GM12878 (cell line): ENCODE results near the gene UXS1. TPM values are rescaled to one million over a fixed set of nuclear protein-coding genes. Genes with fewer than 3 reads are reported as not detected.

Experiments
- ATAC-seq: fragments of 200-7000 bp; cut with Tn5 transposase; 3 replicates; pipeline ENCODE4 v1.9.1; 2020; ENCODE audit warnings: mild to moderate bottlenecking, moderate library complexity
- BruUV-seq: library from RNA; stranded (reverse); fragments of 400-500 nt; replicated peaks from 2 replicates; lab custom pipeline; 2021; lab: Mats Ljungman, UMichigan
- CTCF ChIA-PET: fragments of 300-600 bp; sonication (Branson Sonifier 250); formaldehyde crosslinking; extraction: SDS; loops from one replicate; lab custom pipeline; 2021; ENCODE audit warnings: inconsistent platforms; lab: Yijun Ruan, JAX
- POLR2A ChIA-PET: fragments of 350-600 bp; formaldehyde crosslinking; extraction: SDS; loops from one replicate; lab custom pipeline; 2021; ENCODE audit warnings: inconsistent platforms; lab: Charles Lee
- RAD21 ChIA-PET: fragments of 300-600 bp; sonication (Branson Sonifier 250); formaldehyde crosslinking; loops from one replicate; lab custom pipeline; 2023; ENCODE audit warnings: antibody characterized with exemption; ENCODE audit not compliant: unreplicated experiment; lab: Charles Lee
- SMC1A ChIA-PET: fragments of 300-600 bp; sonication (Branson Sonifier 250); formaldehyde crosslinking; loops from one replicate; lab custom pipeline; 2023; ENCODE audit not compliant: unreplicated experiment, uncharacterized antibody; lab: Charles Lee
- DNase-seq: peaks from one replicate; pipeline ENCODE4 v3.0.0-alpha.2; 2011; ENCODE audit warnings: low read depth, low spot score
- FAIRE-seq: peaks from 3 replicates; lab custom pipeline; 2011; peaks lifted over from hg19 to GRCh38; lab: Jason Lieb, UNC
- H2AFZ ChIP-seq: 2 replicates; pipeline ENCODE4 v1.6.0; 2011; ENCODE audit warnings: low read depth, low read length, control low read depth; ENCODE audit not compliant: control insufficient read depth
- H3K27ac ChIP-seq: 2 replicates; pipeline ENCODE4 v1.5.1; 2011; ENCODE audit warnings: control low read depth; ENCODE audit not compliant: control insufficient read depth, insufficient read depth
- H3K27me3 ChIP-seq, 2 experiments: replicated peaks in 1 of 2; 2 replicates each; pipeline versions ENCODE4 v1.6.0 to v1.6.1; 2011; ENCODE audit warnings: low read length in 1 of 2; ENCODE audit not compliant: control insufficient read depth in 2 of 2, insufficient read depth in 2 of 2
- H3K36me3 ChIP-seq, 2 experiments: 2 replicates each; pipeline ENCODE4 v1.5.1; 2011; ENCODE audit warnings: low read length in 1 of 2; ENCODE audit not compliant: control insufficient read depth in 2 of 2, insufficient read depth in 2 of 2
- H3K4me1 ChIP-seq: 2 replicates; pipeline ENCODE4 v1.6.1; 2011; ENCODE audit warnings: mild to moderate bottlenecking, low read length, moderate library complexity, mixed read lengths; ENCODE audit not compliant: control insufficient read depth, insufficient read depth
- H3K4me2 ChIP-seq: 2 replicates; pipeline ENCODE4 v1.6.0; 2011; ENCODE audit warnings: control low read depth; ENCODE audit not compliant: control insufficient read depth, insufficient read depth
- H3K4me3 ChIP-seq: fragments of 200-600 bp; sonication (generic); 2 replicates; pipeline ENCODE4 v1.5.1; 2016
- H3K79me2 ChIP-seq: 2 replicates; pipeline ENCODE4 v1.6.0; 2011; ENCODE audit warnings: low read length; ENCODE audit not compliant: control insufficient read depth, insufficient read depth
- H3K9ac ChIP-seq: 2 replicates; pipeline ENCODE4 v1.8.0; 2011; ENCODE audit warnings: low read length, control low read depth, mixed read lengths; ENCODE audit not compliant: control insufficient read depth, insufficient read depth
- H3K9me3 ChIP-seq: replicated peaks from 3 replicates; pipeline ENCODE4 v1.5.1; 2011; ENCODE audit warnings: mild to moderate bottlenecking, low read length; ENCODE audit not compliant: control insufficient read depth, insufficient read depth
- H4K20me1 ChIP-seq: 2 replicates; pipeline ENCODE4 v1.6.0; 2011; ENCODE audit not compliant: control insufficient read depth, insufficient read depth
- ASH2L ChIP-seq: fragments of 300-600, 200-600 bp; sonication (generic); IDR thresholded peaks from 2 replicates; pipeline ENCODE4 v1.6.1; 2017; ENCODE audit warnings: low read depth, mild to moderate bottlenecking, borderline replicate concordance
- ATF7 ChIP-seq: fragments of 450-650 bp; IDR thresholded peaks from 2 replicates; pipeline ENCODE4 v1.6.1; 2016; ENCODE audit warnings: low read depth, mild to moderate bottlenecking
- GATAD2B ChIP-seq: fragments of 450-650 bp; conservative IDR thresholded peaks from 2 replicates; pipeline ENCODE4 v1.6.1; 2017; ENCODE audit warnings: low read depth, mild to moderate bottlenecking, moderate library complexity
- KLF5 ChIP-seq: fragments of 450-650 bp; IDR thresholded peaks from 2 replicates; pipeline ENCODE4 v1.6.1; 2014; ENCODE audit warnings: mild to moderate bottlenecking; ENCODE audit not compliant: partially characterized antibody
- WGBS: methylation state at CpG from one replicate; pipeline ENCODE4 v1.1.6; 2016; ENCODE audit warnings: low lambda C conversion rate; ENCODE audit not compliant: insufficient replicate concordance, insufficient coverage; ENCODE audit errors: missing lambda C conversion rate; 5-methylcytosine and 5-hydroxymethylcytosine counted together
- in situ Hi-C: fragments of 300-500 bp; cut with MboI; formaldehyde crosslinking; loops from 9 replicates; pipeline ENCODE4 v1.14.3; 2018; ENCODE audit warnings: mixed read lengths
- intact Hi-C: fragments of 100-400 bp; cut with micrococcal nuclease; formaldehyde crosslinking; loops from one replicate; pipeline ENCODE4 v1.14.2; 2022; ENCODE audit not compliant: unreplicated experiment
- polyA plus RNA-seq, 11 experiments: library from polyadenylated mRNA; depleted of rRNA in 4 of 11; unstranded in 6 of 11; stranded (reverse) in 5 of 11; fragments of >200 nt; fragmentation: Nextera tagmentation in 4 of 11; fragmentation: Illumina TruSeq in 1 of 11; extraction: Ambion mirVana in 4 of 11; extraction: Trizol in 1 of 11; gene quantifications; 1 replicate in 1 of 11; 2 replicates in 10 of 11; pipeline versions ENCODE4 v1.2.1 to v1.2.3, GENCODE V29; 2011 to 2016; ENCODE audit warnings: inconsistent platforms in 2 of 11, missing spikeins in 2 of 11, low read depth in 1 of 11
- total RNA-seq, 4 experiments: library from RNA; depleted of rRNA in 3 of 4; stranded (reverse); fragments of >200 nt in 3 of 4; fragmentation: Illumina TruSeq in 1 of 4; extraction: Trizol in 1 of 4; gene quantifications; 2 replicates each; pipeline versions ENCODE4 v1.2.1 to v1.2.3, GENCODE V29; 2013 to 2021

UXS1 gene
- total and polyA plus RNA-seq, 10 of the 15 experiments (the other 5 are each of a cell fraction or from before 2014, with no cell fraction given): 6.0 to 25.4 (median 24.0) TPM

- FAIRE-seq (no peak), DNase-seq (no peak)
- Histone ChIP-seq H4K20me1 (no peaks in the 10 kb centered on the region), H3K9me3 (no peaks in the 10 kb centered on the region), H3K9ac (peak overlapping the region; percentile 84), H2AFZ (peak overlapping the region; percentile 76), H3K4me3 (peak overlapping the region; percentile 92), H3K4me1 (peaks cover 14% of the 10 kb centered on the region), H3K4me2 (peak overlapping the region; percentile 92)
- 1% methylated on average over 36 of the region's 37 CpGs for WGBS
- in situ Hi-C loops: no loop called here
- intact Hi-C loops: loop anchor here (2.0 to 5.0 kb wide), 2 partner anchors 87 to 446 kb away; no protein-coding TSS in a partner anchor
- POLR2A ChIA-PET: interaction anchor here (0.6 to 1.2 kb wide), 3 partner anchors 12 to 864 kb away, joined by 3 to 6 read pairs (median 3); partner anchors contain the start of gene TGFBRAP1
- SMC1A ChIA-PET: interaction anchor here (1.1 to 1.6 kb wide), 4 partner anchors 10 to 390 kb away, joined by 3 to 9 read pairs (median 6); no protein-coding TSS in a partner anchor
- TF ChIP-seq GATAD2B (0 out of 2 replicates have a peak, but pooled peaks have one; percentile 67), ATF7 (no peak), KLF5 (peak; percentile 18), ASH2L (0 out of 2 replicates have a peak, but pooled peaks have one; percentile 7)
- TF ChIP-seq, all 136 proteins: peak for 3
- no peak for ATAC-seq
- no TSS peak for BruUV-seq
- RAD21 ChIA-PET: interaction anchor here (0.8 to 1.7 kb wide), 2 partner anchors 11 to 87 kb away, joined by 3 to 10 read pairs; no protein-coding TSS in a partner anchor
- Histone ChIP-seq H3K36me3 (no peaks in the 10 kb centered on the region), H3K27ac (peak overlapping the region; percentile 68), H3K27me3 (no peaks in the 10 kb centered on the region), H3K79me2 (peaks cover 38% of the 10 kb centered on the region)
- CTCF ChIA-PET: interaction anchor here (0.6 to 1.3 kb wide), 3 partner anchors 10 to 785 kb away, joined by 3 to 4 read pairs (median 3); no protein-coding TSS in a partner anchor
Measured at GRCh38 chr2:106193690-106193976, 468 bp downstream of the UXS1 start.
